ENCODE measurements around the gene DRAM2. TPM values are rescaled to one million over a fixed set of nuclear protein-coding genes. Genes with fewer than 3 reads are reported as not detected.

The DRAM2 gene
- total and polyA plus RNA-seq, 9 of the 15 experiments (the other 6 are each of a cell fraction or from before 2014, with no cell fraction given) = 29.0 to 161 (median 53.5) TPM

DNA sequence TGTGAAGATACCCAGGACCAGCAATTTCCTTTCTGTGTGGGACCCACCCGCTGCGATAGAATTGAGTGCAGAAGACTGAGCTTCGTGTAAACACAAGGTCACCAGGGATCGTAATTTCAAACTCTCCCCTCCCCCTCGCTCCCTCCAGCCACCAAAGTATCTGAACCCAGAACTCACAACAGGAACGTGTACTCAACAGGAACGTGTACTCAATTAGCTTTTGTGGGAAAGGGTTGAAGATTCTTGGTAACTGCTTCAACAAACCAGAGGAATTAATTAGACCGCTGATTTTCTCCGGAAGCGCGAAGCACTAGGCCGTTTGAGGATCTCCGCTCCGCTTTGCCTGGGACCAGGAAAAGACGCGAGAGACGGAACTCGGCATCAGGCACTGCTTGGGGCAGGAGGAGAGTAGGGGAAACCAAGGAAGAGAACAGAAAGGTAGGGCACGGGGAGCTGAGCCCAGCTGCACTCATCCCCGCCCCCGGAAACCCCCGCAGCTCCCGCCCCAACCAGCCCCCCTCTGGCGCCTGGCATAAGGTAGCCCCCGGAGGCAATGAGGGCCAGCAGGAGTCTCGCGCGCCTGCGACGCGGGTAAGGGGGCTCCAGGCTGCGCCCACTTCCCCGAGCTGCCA lies 453 bp downstream of the DRAM2 start (continued):
- TF ChIP-seq SRF (CRISPR knock-in tag; IDR thresholded peaks at IDR 0.05) (no peak), ZNF121 (CRISPR knock-in tag; conservative IDR thresholded peaks at IDR 0.05) (no peak), CBX1 (IDR thresholded peaks at IDR 0.05; ENCODE audit: low read depth) (no peak), HOXB6 (CRISPR knock-in tag; IDR thresholded peaks at IDR 0.05; ENCODE audit: borderline replicate concordance) (no peak), POLR3G (IDR thresholded peaks at IDR 0.05; ENCODE audit: extremely low read depth, insufficient read length, insufficient replicate concordance) (no peak)
- TF ChIP-seq, protein P1, sequence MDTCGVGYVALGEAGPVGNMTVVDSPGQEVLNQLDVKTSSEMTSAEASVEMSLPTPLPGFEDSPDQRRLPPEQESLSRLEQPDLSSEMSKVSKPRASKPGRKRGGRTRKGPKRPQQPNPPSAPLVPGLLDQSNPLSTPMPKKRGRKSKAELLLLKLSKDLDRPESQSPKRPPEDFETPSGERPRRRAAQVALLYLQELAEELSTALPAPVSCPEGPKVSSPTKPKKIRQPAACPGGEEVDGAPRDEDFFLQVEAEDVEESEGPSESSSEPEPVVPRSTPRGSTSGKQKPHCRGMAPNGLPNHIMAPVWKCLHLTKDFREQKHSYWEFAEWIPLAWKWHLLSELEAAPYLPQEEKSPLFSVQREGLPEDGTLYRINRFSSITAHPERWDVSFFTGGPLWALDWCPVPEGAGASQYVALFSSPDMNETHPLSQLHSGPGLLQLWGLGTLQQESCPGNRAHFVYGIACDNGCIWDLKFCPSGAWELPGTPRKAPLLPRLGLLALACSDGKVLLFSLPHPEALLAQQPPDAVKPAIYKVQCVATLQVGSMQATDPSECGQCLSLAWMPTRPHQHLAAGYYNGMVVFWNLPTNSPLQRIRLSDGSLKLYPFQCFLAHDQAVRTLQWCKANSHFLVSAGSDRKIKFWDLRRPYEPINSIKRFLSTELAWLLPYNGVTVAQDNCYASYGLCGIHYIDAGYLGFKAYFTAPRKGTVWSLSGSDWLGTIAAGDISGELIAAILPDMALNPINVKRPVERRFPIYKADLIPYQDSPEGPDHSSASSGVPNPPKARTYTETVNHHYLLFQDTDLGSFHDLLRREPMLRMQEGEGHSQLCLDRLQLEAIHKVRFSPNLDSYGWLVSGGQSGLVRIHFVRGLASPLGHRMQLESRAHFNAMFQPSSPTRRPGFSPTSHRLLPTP (IDR thresholded peaks at IDR 0.05; ENCODE audit: borderline replicate concordance, extremely low read depth, insufficient read length) = no peak
- TF ChIP-seq, protein P2, sequence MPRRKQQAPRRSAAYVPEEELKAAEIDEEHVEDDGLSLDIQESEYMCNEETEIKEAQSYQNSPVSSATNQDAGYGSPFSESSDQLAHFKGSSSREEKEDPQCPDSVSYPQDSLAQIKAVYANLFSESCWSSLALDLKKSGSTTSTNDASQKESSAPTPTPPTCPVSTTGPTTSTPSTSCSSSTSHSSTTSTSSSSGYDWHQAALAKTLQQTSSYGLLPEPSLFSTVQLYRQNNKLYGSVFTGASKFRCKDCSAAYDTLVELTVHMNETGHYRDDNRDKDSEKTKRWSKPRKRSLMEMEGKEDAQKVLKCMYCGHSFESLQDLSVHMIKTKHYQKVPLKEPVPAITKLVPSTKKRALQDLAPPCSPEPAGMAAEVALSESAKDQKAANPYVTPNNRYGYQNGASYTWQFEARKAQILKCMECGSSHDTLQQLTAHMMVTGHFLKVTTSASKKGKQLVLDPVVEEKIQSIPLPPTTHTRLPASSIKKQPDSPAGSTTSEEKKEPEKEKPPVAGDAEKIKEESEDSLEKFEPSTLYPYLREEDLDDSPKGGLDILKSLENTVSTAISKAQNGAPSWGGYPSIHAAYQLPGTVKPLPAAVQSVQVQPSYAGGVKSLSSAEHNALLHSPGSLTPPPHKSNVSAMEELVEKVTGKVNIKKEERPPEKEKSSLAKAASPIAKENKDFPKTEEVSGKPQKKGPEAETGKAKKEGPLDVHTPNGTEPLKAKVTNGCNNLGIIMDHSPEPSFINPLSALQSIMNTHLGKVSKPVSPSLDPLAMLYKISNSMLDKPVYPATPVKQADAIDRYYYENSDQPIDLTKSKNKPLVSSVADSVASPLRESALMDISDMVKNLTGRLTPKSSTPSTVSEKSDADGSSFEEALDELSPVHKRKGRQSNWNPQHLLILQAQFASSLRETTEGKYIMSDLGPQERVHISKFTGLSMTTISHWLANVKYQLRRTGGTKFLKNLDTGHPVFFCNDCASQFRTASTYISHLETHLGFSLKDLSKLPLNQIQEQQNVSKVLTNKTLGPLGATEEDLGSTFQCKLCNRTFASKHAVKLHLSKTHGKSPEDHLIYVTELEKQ (CRISPR knock-in tag; IDR thresholded peaks at IDR 0.05) = no peak
- TF ChIP-seq, protein P3, sequence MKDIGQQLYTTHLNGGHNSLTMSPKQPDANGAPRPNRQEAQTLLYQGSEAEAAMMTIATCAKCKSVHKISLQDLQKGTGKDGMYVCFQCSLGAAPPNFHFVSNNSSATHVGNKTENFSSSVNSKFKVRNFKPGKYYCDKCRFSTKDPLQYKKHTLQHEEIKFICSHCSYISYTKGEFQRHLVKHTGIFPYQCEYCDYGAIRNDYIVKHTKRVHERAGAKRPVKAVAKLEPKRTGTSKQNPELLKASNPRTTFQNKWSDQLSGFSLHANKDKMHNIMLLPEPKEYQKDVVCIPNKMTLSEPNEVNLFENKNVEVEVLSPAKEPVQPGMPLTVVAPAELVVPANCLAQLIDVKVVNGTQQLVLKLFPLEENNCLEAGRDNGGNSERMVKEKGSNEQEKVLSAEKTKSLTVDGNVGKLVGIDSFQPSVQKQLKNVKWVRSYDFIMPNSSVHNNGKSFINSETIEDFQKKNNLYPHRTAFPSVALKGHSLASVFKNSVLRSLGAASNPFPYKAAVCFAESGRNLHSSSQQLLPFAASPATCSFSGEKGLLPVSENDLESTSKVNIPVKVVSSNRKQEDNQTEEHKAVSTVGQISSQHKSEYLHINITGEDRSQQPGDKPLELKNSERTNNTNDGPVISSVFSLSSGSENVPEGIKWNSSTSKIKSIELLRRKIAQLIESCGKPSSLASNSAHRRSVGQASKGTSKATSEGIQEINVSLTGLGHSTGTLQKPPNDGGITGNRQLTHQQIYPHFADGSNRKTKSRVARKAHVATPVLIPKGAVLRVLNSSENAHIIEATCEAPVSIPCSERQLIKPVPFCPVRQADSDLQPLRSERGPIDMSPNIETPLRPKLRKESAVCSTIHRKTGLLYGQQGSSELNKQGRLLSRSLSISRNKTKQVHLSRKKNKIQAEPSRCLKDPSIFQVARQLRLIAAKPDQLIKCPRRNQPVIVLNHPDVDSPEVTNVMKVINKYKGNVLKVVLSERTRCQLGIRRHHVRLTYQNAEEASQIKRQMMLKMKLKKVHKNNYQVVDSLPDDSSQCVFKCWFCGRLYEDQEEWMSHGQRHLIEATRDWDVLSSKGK (CRISPR knock-in tag; IDR thresholded peaks at IDR 0.05) = no peak
- TF ChIP-seq, protein P4, sequence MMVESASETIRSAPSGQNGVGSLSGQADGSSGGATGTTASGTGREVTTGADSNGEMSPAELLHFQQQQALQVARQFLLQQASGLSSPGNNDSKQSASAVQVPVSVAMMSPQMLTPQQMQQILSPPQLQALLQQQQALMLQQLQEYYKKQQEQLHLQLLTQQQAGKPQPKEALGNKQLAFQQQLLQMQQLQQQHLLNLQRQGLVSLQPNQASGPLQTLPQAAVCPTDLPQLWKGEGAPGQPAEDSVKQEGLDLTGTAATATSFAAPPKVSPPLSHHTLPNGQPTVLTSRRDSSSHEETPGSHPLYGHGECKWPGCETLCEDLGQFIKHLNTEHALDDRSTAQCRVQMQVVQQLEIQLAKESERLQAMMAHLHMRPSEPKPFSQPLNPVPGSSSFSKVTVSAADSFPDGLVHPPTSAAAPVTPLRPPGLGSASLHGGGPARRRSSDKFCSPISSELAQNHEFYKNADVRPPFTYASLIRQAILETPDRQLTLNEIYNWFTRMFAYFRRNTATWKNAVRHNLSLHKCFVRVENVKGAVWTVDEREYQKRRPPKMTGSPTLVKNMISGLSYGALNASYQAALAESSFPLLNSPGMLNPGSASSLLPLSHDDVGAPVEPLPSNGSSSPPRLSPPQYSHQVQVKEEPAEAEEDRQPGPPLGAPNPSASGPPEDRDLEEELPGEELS (CRISPR knock-in tag; IDR thresholded peaks at IDR 0.05; ENCODE audit: borderline replicate concordance) = no peak
- TF ChIP-seq, protein P5, sequence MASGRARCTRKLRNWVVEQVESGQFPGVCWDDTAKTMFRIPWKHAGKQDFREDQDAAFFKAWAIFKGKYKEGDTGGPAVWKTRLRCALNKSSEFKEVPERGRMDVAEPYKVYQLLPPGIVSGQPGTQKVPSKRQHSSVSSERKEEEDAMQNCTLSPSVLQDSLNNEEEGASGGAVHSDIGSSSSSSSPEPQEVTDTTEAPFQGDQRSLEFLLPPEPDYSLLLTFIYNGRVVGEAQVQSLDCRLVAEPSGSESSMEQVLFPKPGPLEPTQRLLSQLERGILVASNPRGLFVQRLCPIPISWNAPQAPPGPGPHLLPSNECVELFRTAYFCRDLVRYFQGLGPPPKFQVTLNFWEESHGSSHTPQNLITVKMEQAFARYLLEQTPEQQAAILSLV (tag; IDR thresholded peaks at IDR 0.05) = no peak

Data from K562 (cell line).